Stimulated activated CD8-positive, alpha-beta memory T cell treated with anti-CD3 and anti-CD28 coated beads, Interleukin-7, amount 100 ng/mL, for 48 hours (primary cell): ENCODE results near the gene CCNB3.
A peak's percentile ranks its signal among the peaks of the same experiment; 100 is the strongest.
"Not testable (repeated sequence)": the region's sequence is repeated elsewhere in the genome, so short reads cannot be mapped to it uniquely, and the experiment has no call there.

ENCODE experiments used
- DNase-seq, 2 donors: peaks; one replicate each; pipeline ENCODE4 v3.0.0-alpha.2; 2020; ENCODE audit warnings: low read depth in 1 of 2; ENCODE audit errors: extremely low read depth in 1 of 2

CCNB3 gene, protein sequence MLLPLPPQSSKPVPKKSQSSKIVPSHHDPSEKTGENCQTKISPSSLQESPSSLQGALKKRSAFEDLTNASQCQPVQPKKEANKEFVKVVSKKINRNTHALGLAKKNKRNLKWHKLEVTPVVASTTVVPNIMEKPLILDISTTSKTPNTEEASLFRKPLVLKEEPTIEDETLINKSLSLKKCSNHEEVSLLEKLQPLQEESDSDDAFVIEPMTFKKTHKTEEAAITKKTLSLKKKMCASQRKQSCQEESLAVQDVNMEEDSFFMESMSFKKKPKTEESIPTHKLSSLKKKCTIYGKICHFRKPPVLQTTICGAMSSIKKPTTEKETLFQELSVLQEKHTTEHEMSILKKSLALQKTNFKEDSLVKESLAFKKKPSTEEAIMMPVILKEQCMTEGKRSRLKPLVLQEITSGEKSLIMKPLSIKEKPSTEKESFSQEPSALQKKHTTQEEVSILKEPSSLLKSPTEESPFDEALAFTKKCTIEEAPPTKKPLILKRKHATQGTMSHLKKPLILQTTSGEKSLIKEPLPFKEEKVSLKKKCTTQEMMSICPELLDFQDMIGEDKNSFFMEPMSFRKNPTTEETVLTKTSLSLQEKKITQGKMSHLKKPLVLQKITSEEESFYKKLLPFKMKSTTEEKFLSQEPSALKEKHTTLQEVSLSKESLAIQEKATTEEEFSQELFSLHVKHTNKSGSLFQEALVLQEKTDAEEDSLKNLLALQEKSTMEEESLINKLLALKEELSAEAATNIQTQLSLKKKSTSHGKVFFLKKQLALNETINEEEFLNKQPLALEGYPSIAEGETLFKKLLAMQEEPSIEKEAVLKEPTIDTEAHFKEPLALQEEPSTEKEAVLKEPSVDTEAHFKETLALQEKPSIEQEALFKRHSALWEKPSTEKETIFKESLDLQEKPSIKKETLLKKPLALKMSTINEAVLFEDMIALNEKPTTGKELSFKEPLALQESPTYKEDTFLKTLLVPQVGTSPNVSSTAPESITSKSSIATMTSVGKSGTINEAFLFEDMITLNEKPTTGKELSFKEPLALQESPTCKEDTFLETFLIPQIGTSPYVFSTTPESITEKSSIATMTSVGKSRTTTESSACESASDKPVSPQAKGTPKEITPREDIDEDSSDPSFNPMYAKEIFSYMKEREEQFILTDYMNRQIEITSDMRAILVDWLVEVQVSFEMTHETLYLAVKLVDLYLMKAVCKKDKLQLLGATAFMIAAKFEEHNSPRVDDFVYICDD (N-terminal part only)

DNA sequence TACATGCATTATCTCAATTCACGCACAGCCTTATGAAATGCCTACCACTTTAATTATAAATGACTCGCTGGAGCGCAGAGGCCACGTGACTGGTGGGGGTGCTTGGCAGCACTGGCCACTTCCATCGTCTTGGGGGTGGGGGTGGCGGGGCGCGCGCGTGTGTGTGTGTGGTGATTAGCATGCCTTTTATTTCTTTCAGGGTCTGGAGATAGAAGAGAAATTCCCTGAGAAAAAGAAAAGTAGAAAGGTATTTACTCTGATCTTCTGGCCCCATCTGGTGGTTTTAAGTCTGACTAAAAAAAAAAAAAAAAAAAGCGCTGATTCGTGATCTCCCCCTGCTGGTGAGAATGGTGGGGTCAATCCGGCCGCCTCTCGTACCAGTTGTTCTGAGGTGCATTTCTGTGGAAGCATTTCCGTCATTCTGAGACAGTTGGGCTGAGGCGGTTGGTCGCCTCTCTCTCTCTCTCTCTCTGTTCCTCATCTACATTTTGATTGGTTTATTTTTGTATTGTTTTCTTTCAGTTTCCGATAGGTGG is at the start of gene CCNB3:
TSS of gene CCNB3 (plus strand) at position 402 of the 536 bp plus-strand sequence. CDS start 80,399 bp downstream, outside the sequence.
- DNase-seq, result peak; percentile 29 to 51

DNA sequence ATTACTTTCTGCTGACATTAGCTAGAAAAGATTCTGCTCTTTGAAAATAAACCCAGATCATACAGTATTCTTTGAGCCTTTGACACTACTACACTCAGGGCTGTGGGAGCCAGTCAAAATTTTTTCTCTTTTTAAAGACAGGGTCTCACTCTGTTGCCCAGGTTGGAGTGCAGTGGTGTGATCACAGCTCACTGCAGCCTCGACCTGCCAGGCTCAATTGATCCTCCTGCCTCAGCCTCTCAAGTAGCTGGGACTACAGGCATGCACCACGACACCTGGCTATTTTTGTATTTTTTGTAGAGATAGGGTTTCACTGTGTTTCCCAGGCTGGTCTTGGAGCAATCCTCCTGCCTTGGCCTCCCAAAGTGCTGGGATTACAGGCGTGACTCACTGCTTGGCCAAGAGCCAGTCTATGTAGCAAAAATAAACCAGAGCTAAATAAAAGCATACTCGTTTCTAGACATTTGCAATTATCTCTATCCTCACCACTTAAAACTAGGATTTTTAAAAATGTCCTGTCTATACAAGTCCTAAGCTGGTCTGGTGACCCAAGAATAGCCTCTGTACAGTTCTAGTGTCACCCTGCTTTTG is 46.9 kb upstream of the CCNB3 start:
- DNase-seq, result no peak

DNA sequence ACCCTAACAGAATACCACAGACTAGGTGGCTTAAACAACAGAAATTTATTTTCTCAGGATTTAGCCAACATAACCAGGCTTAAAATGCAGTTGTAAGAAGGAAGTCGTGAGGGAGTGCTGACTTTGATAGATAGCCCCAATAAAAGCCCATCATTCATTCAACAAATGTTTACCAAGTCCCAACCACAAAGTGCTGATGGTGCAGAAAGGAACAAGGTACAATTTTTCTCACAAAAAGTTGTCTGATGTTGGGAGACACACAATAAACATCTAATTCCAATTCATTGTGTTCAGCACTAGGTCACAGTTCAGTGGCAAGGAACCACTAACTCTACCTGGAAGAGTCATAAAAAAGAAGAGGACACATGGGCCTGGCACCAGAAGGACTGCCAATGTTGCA is 46.0 kb upstream of the CCNB3 start:
- DNase-seq, result no peak

DNA sequence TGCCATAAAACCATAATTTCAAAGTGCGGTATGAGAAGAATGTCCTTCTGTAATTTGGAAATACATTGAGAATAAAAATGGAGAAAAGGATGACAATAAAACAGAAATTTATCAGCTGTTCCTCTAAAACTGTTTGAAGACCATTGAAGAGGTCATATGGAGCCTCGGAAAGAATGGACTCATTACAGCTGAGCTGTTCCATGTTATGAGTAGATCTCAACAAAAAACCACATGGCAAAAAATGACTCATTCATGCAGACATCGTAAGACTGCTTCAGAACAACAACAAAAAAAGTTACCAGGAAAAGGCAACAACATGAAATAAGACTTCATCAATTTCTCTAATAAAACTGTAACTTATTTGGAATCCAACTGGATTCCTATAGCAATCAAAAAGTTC is 43.4 kb upstream of the CCNB3 start:
- DNase-seq, result no peak

DNA sequence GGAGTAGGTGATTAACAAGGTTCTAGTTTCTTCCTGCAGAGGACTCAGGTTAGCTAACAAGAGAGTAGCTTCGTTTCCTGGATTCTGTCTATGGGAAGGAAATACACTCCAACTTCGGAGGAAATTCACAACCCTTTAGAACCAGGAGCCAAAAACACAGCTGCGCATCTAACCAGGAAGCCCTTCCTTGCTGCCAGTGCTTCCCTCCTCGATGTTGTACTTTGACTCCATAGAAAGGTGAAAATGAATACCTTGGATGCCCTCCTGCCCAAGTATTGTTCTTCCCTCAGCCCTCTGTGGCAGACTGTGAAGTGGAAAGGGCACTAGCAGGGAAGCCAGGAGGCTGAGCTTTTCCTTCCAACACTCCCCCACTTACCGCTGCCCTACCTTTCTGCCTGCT is 38.8 kb upstream of the CCNB3 start:
- no peak for DNase-seq

DNA sequence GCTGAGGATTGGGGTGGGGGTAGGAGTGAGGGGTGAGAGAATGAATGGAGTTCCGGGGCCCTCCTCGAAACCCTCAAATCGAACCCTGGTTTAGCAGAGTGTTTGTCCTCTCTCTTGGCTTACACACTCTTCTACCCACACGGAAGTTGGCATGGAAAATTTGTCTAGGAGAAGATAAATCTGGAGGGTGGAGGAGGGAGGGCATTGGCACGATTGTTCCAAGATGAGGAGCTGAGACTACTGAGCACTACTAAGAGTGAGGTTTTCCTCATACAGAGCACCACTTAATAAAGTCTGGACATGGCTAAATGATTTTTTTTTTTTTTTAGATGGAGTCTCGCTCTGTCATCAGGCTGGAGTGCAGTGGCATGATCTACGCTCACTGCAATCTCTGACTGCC is 37.2 kb upstream of the CCNB3 start:
- DNase-seq, result no peak

DNA sequence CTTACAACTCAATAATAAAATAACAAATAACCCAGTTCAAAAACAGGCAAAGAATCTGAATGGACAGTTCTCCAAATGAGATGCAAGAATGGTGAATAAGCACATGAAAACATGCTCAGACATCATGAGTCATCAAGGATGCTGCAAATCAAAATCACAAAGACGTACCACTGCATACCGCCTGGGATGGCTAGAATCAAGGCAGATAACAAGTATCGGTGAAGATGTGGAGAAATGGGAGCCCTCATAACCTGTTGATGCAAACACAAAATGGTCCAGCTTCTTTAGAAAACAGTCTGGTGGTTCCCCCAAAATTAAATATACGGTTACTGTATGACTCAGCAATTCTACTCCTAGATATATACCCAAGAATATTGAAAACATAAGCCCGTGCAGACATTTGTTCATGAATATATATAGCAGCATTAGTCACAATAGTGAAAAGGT is 36.3 kb upstream of the CCNB3 start:
- no peak for DNase-seq

DNA sequence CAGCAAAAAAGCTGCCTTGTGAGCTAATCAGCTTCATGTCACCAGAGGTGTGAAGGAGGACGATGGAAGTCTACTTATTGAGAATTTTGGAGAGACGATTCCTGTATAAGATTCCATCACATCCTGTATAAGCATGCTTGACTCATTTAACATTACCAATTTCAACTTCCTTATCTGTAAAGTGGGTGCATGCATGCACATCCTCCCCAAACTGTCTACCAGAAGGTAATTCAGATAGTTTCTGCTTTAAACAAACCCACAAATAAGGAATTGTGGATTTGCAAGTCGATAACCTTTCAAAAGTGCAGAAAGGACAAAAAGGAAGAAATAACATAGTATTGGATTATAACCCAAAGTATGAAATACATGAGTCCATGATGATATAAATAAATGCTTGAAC is 34.8 kb upstream of the CCNB3 start:
- DNase-seq, result no peak

DNA sequence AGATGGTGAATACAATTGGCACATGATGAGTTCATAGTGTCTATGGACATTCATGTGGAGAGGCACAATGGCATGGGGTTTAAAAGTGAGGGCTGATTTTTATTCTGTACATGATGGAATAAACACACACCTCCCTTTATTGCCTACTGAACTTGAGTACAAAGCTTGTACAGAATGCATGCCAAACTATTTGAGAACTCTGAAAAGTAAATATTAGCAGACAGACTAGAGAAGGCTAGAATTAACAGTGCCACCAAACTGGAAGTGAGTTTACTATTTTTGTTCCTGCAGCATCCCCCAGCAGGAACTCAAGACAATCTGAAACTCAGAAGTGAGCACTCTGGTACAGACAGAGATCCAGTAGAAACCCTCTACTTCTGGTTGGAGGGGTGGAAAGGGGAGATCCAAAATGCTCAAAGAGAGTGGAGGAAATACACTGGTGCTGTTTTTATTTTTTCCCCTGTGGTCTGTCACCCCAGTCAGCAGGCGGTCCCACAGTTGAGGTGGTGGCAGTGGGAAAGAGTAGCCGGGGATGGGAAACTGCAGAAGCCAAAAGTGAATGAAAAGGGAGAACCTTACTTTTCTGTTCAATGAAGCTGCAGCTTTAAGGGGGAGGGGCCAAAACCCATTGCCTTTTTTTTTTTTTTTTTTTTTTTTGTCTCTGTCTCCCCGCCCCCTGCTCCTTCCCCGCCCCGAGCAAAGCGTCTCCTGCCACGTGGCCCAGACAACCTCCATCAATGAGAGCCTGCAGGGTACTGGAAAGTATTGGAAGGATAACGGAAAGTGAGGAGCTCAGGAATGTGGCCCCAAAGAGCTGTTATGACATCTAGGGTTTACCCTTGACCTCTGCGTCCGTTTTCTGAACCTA is 24.3 kb upstream of the CCNB3 start:
- no peak for DNase-seq

DNA sequence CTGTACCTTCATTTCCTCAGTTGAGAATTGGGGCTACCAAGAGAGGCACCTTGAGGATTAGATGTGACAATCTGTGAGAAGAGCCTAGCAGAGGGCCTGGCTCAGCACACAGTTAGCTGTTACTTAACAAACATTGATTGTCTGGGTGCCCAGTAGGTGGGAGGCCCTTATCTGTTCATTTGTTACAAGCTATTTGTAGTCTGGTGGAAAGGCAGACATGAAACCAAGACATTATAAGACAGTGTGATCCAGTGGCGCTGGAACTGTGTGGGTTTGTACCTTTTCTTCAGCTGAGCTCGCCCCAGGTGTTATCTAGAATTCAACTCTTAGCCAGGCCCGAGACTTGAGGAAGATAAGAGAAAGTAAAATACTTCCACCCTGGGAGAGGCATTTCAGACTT is 20.7 kb upstream of the CCNB3 start:
- no peak for DNase-seq

DNA sequence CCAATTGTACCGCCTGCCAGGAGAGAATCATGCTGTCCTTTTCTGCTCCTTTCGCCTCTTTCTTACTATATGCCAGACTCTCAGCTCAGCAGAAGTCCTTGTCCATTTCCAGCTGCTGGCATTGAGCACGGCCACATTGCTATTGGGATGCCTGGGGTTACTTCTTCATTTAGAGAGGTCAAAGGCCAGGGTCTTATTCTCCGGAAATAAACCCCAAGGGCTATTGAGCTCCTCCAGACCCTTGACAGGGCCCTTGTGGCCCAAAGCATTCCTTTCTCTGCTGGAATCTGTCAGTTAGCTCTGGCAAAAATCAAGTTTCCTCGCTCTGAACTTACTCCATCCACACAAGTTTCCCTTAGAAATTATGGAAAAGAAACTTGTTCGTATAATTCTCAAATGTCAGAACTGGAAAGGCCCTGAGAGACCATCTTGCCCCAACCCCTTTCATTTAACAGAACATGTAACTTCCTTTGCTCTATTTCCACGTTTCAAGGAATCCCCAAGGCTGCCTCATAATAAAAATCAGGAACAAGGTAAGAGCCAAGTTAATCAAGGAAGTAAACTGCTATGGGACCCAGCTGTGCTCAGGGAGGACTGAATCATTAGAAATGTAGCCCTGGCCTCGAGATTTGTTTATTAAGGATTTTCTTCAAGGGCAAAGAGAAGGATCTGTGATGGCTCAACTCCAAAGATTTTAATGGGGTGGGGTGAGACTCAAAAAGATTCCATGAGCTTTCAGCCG is 15.5 kb upstream of the CCNB3 start:
- DNase-seq, result no peak

DNA sequence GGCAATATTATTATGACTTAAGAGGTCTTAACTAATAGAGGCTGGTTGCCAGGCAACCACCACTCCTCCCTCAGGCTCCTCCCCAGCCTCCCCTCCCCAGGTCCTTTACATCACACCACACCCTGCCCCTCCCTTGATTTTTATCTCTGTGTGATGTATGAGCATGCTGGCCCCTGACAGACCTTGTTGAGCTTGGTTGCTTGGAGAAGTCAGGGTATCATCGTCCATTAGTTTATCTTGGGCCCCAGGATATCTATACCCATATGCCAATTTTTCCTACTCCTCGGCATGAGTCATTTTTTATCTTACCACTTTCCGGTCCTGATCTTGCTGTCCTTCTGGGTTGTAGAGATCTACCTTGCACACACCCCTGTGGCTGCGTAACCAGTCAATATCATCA is 6.2 kb upstream of the CCNB3 start:
- no peak for DNase-seq

DNA sequence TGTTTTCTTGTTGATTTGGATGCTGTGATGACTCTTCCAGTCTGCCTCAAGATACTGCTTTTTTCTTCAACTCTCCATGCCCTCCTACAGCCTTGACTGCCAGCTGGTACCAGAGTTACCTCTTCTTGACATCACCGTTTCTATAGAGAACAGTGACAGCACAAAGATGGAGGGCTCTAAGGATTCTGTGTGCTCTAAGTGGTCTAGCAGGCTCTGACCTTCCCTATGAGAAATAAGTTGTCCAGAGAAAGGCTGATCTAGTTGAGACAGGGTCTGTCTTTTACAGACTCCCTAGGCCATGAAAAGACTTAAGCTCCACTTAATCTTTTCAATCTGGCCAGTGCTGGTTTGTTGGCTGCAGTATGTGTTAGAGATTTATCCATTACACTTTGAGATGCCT is 3.7 kb upstream of the CCNB3 start, which contains the start of gene AKAP4:
TSS of gene AKAP4 (minus strand) at position 101 of the 400 bp plus-strand sequence. CDS start 118 bp downstream, outside the sequence.
- DNase-seq, result no peak

DNA sequence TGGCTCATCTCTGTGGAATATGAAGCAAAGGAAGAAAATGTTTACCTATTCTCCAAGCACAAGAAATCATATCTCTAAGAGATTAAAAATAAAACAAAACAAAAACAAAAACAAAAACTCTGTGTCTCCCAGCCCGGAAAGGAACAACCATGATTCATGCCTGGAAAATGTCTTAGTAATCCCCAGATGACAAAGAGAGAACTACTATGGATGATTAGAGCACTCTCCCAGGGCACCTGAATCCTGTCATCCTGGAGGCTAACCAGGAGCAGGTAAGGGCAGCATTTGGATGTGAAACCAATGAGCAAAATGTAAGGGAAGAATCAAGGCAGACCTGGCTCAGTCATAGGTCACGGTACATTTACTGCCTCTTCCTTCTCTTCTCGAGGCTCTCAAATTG is 2.0 kb upstream of the CCNB3 start:
- no peak for DNase-seq

DNA sequence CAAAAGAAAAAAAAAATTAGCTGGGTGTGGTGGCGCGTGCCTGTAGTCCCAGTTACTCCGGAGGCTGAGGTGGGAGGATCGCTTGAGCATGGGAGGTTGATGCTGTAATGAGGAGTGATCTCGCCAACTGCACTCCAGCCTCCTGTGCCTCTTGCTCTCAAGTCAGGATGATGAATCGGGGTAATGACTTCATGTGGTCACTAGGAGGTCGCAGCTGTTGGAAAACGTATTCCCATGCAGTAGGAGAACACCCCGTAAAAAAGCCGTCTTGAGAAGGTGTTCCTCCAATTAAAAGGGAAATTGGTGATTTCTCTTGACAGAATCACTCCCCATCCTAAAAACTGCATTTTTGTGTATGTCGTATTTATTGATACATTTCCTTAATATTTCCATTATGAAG is 2.2 kb downstream of the CCNB3 start:
- DNase-seq, result no peak

DNA sequence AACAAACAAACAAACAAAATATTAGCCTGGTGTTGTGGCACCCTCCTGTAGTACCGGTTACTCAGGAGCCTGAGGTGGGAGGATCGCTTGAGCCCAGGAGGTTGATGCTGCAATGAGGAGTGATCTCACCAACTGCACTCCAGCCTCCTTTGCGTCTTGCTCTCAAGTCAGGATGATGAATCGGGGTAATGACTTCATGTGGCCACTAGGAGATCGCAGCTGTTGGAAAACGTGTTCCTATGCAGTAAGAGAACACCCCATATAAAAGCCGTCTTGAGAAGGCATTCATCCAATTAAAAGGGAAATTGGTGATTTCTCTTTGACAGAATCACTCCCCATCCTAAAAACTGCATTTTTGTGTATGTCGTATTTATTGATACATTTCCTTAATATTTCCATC is 6.9 kb downstream of the CCNB3 start:
- DNase-seq, result no peak

DNA sequence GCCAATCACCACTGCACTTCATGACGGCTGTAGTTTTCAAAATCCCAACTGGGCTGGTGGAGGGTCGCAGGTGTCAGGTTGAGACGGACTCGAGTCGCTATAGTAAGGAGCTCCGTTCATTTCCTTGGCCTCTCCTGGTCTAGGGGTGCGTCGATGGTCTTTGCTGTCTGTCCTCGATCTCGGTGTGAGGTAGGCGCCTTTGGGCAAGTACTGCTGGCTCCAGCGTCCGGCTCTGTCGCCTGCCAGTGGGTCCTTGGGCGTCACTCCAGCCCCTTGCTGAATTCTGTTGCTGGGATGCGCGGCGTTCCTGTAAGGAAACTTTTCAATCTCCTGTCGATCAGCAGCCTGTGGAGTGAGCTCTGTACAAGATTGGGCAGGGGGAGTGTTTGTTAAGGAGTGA is 76.7 kb downstream of the CCNB3 start:
- DNase-seq, result no peak

DNA sequence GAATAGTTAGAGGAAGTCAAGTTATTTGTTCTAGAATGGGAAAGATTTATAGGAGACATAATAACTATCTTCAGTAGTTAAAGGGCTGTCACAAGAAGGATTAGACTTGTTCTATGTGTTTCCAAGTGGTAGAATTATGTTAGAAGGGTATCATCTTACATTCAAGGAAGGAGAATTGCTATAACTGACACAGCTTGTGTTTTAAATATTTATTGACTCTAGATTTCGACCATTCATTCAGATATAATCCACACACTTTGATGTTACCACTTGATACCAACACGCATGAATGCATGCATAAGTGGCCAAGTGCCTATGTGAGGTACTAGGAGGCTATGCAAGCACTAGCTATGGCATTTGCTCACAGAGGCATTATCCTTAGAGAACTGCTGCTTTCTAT is 122.7 kb downstream of the CCNB3 start:
- no peak for DNase-seq

DNA sequence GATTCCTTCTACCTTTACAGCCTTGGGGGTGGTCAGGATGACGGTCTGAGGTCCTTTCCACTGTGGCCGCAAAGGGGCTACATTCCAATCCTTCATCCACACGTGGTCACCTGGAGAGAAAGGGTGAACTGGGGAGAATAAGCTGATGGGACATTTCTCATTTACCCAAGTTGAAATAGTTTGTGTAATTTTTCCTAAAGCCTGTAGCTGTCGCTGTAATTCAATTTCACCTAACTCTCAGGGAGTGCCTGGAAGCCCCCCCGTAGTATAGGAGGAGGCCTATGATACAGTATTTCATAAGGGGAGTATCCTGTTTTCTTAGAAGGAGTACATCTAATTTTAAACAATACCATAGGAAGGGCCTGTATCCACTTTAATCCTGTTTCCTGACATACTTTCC is 128.1 kb downstream of the CCNB3 start:
- not testable (repeated sequence) for DNase-seq
